OCI-LY1 (cell line): ENCODE results near the gene CARD11.

Experiments
- H2AFZ ChIP-seq: fragments of 200-600 bp; sonication (generic), shearing (Covaris generic); 2 replicates; pipeline ENCODE4 v1.6.0; 2014; ENCODE audit warnings: antibody characterized with exemption, mild to moderate bottlenecking, low read length
- H3F3A ChIP-seq: fragments of 200-600 bp; sonication (generic), shearing (Covaris generic); 2 replicates; pipeline ENCODE4 v1.6.0; 2014; ENCODE audit warnings: mild to moderate bottlenecking, antibody characterized with exemption, low read length, moderate library complexity; ENCODE audit not compliant: insufficient read depth
- H3K27ac ChIP-seq: fragments of 200-600 bp; sonication (generic); 2 replicates; pipeline ENCODE4 v1.5.1; 2014; ENCODE audit warnings: low read length, mixed run types, mild to moderate bottlenecking, low read depth; ENCODE audit not compliant: poor library complexity, severe bottlenecking
- H3K27me3 ChIP-seq: fragments of 200-600 bp; sonication (generic); 2 replicates; pipeline ENCODE4 v1.6.0; 2014; ENCODE audit warnings: antibody characterized with exemption, mild to moderate bottlenecking, low read length, moderate library complexity; ENCODE audit not compliant: insufficient read depth
- H3K36me3 ChIP-seq: fragments of 200-600 bp; sonication (generic); 2 replicates; pipeline ENCODE4 v1.6.1; 2014; ENCODE audit warnings: mild to moderate bottlenecking, antibody characterized with exemption, low read length, moderate library complexity, mixed read lengths; ENCODE audit not compliant: insufficient read depth
- H3K4me1 ChIP-seq: fragments of 200-600 bp; sonication (generic); 2 replicates; pipeline ENCODE4 v1.5.1; 2014; ENCODE audit warnings: mild to moderate bottlenecking, low read length, moderate library complexity; ENCODE audit not compliant: insufficient read depth, severe bottlenecking
- H3K4me2 ChIP-seq: fragments of 200-600 bp; sonication (generic), shearing (Covaris generic); 2 replicates; pipeline ENCODE4 v1.6.1; 2014; ENCODE audit warnings: low read length
- H3K4me3 ChIP-seq: fragments of 200-600 bp; sonication (generic); 2 replicates; pipeline ENCODE4 v1.5.1; 2014; ENCODE audit warnings: low read length, low read depth, mild to moderate bottlenecking, mixed read lengths; ENCODE audit not compliant: poor library complexity, severe bottlenecking
- H3K79me2 ChIP-seq: fragments of 200-600 bp; shearing (Covaris generic); 2 replicates; pipeline ENCODE4 v1.6.1; 2016; ENCODE audit warnings: mixed run types, low read length, mixed read lengths; ENCODE audit not compliant: insufficient read depth
- H3K9ac ChIP-seq: fragments of 200-600 bp; sonication (generic), shearing (Covaris generic); 2 replicates; pipeline ENCODE4 v1.6.1; 2014; ENCODE audit warnings: mild to moderate bottlenecking, low read length, mixed read lengths
- H3K9me2 ChIP-seq: fragments of 200-600 bp; sonication (generic), shearing (Covaris generic); 2 replicates; pipeline ENCODE4 v1.6.1; 2014; ENCODE audit warnings: low read depth, mild to moderate bottlenecking, low read length, mixed read lengths
- H3K9me3 ChIP-seq: fragments of 200-600 bp; shearing (Covaris generic); 2 replicates; pipeline ENCODE4 v1.6.1; 2014; ENCODE audit warnings: low read length, mixed read lengths
- H4K20me1 ChIP-seq: fragments of 200-600 bp; sonication (generic), shearing (Covaris generic); 2 replicates; pipeline ENCODE4 v1.6.0; 2016; ENCODE audit warnings: mild to moderate bottlenecking, low read length; ENCODE audit not compliant: insufficient read depth
- CTCF ChIP-seq: fragments of 200-600 bp; sonication (generic), shearing (Covaris generic); IDR thresholded peaks from 2 replicates; pipeline ENCODE4 v1.5.1; 2017; ENCODE audit warnings: mild to moderate bottlenecking, antibody characterized with exemption, low read length, moderate library complexity, mixed read lengths
- EZH2 ChIP-seq: fragments of 200-600 bp; sonication (generic), shearing (Covaris generic); IDR thresholded peaks from 2 replicates; pipeline ENCODE4 v1.8.0; 2017; ENCODE audit warnings: borderline replicate concordance, mixed run types, mild to moderate bottlenecking, antibody characterized with exemption, low read length, moderate library complexity, mixed read lengths

The CARD11 gene

GRCh38 chr7:3043544-3044371 is at the start of gene CARD11:
TSS of gene CARD11 (minus strand) at chr7:3043867. CDS start at chr7:2958506, 85,361 bp downstream.
- peak within 1 kb of the TSS; percentile 83 for H3K4me3 ChIP-seq

GRCh38 chr7:3092468-3092867 is 48.8 kb upstream of the CARD11 start:
- Histone ChIP-seq H3K79me2 (no peaks in the 10 kb centered on the region), H3K9me2 (no peaks in the 10 kb centered on the region), H3K9ac (no peak overlapping the region), H3K27ac (no peak overlapping the region), H3K9me3 (peaks cover 4% of the 10 kb centered on the region; the same call in 1 of the 2 replicates), H3K4me1 (peaks cover 6% of the 10 kb centered on the region), H3K4me3 (no peak overlapping the region), H4K20me1 (no peaks in the 10 kb centered on the region), H3F3A (no peaks in the 10 kb centered on the region), H3K27me3 (no peaks in the 10 kb centered on the region; the same call in 1 of the 2 replicates), H3K4me2 (no peak overlapping the region), H3K36me3 (no peaks in the 10 kb centered on the region), H2AFZ (no peak overlapping the region)
- TF ChIP-seq CTCF (no peak), EZH2 (no peak)

More at GRCh38 chr7:3043544-3044371, at the start of gene CARD11:
- peak within 1 kb of the TSS; percentile 70 for H3K4me2 ChIP-seq
- H3K27me3 ChIP-seq, result no peaks in the 10 kb centered on the region
- no peaks in the 10 kb centered on the region for H3F3A ChIP-seq
- peaks cover 24% of the 10 kb centered on the region for H3K4me1 ChIP-seq
- H3K9ac ChIP-seq, result peak within 1 kb of the TSS; percentile 82
- no peaks in the 10 kb centered on the region for H3K9me3 ChIP-seq
- TF ChIP-seq EZH2 (no peak), CTCF (0 out of 2 replicates have a peak, but pooled peaks have one; percentile 13)
- no peaks in the 10 kb centered on the region for H3K9me2 ChIP-seq
- H4K20me1 ChIP-seq, result no peaks in the 10 kb centered on the region
- no peak within 1 kb of the TSS for H2AFZ ChIP-seq
- H3K27ac ChIP-seq, result peak within 1 kb of the TSS; percentile 48
- H3K36me3 ChIP-seq, result peaks cover 5% of the 10 kb centered on the region; the same call in 1 of the 2 replicates
- H3K79me2 ChIP-seq, result peaks cover 10% of the 10 kb centered on the region; the same call in 1 of the 2 replicates

GRCh38 chr7:3091631-3092030 is 48.0 kb upstream of the CARD11 start:
- H3K27ac ChIP-seq, result no peak overlapping the region
- H3K4me1 ChIP-seq, result peaks cover 6% of the 10 kb centered on the region
- H3K4me3 ChIP-seq, result no peak overlapping the region
- H3K9me2 ChIP-seq, result no peaks in the 10 kb centered on the region
- no peaks in the 10 kb centered on the region; the same call in none of the 2 replicates for H3K27me3 ChIP-seq
- no peaks in the 10 kb centered on the region for H4K20me1 ChIP-seq
- TF ChIP-seq EZH2, result no peak
- TF ChIP-seq CTCF, result no peak
- H3K4me2 ChIP-seq, result no peak overlapping the region
- H3K79me2 ChIP-seq, result no peaks in the 10 kb centered on the region
- H3K9ac ChIP-seq, result no peak overlapping the region
- H2AFZ ChIP-seq, result no peak overlapping the region
- peaks cover 3% of the 10 kb centered on the region; the same call in 1 of the 2 replicates for H3K9me3 ChIP-seq
- H3F3A ChIP-seq, result no peaks in the 10 kb centered on the region
- no peaks in the 10 kb centered on the region for H3K36me3 ChIP-seq
